Skin of body (tissue), 2 donors: ENCODE data around the gene GTF3C5. TPM values are rescaled to one million over a fixed set of nuclear protein-coding genes. Genes with fewer than 3 reads are reported as not detected.
"Not testable (repeated sequence)": the region's sequence is repeated elsewhere in the genome, so short reads cannot be mapped to it uniquely, and the experiment has no call there.

Source experiments
- DNase-seq: peaks from one replicate; lab custom pipeline; 2025; lab: John Stamatoyannopoulos, UW
- total RNA-seq: library from RNA; depleted of rRNA; stranded (reverse); fragments of >200 nt; gene quantifications from one replicate; pipeline ENCODE4 v1.2.3, GENCODE V29; 2014

Gene GTF3C5
- total RNA-seq, 1 donor from 2014 or later: 25.7 TPM

- DNase-seq: no peak
Observed at GRCh38 chr9:132995879-132996278, 34.9 kb upstream of the GTF3C5 start.

- DNase-seq: no peak
Observed at GRCh38 chr9:132996526-132996925, 34.3 kb upstream of the GTF3C5 start.

- DNase-seq: no peak
Observed at GRCh38 chr9:132997591-132997990, 33.2 kb upstream of the GTF3C5 start.

GRCh38 chr9:132998221-132998620 is 32.6 kb upstream of the GTF3C5 start:
- not testable (repeated sequence) for DNase-seq

GRCh38 chr9:132998831-132999635 is 31.8 kb upstream of the GTF3C5 start:
- DNase-seq: no peak

- DNase-seq: no peak
Observed at GRCh38 chr9:133002147-133003070, 28.4 kb upstream of the GTF3C5 start.

GRCh38 chr9:133003071-133003461 is 27.7 kb upstream of the GTF3C5 start:
- DNase-seq: no peak

- no peak for DNase-seq
Observed at GRCh38 chr9:133003671-133004090, 27.1 kb upstream of the GTF3C5 start.

- no peak for DNase-seq
Observed at GRCh38 chr9:133004091-133004998, 26.5 kb upstream of the GTF3C5 start.

GRCh38 chr9:133004999-133005760 is 25.6 kb upstream of the GTF3C5 start:
- DNase-seq: no peak

GRCh38 chr9:133005957-133006356 is 24.8 kb upstream of the GTF3C5 start:
- no peak for DNase-seq

- no peak for DNase-seq
Observed at GRCh38 chr9:133006731-133007352, 24.0 kb upstream of the GTF3C5 start.

- no peak for DNase-seq
Observed at GRCh38 chr9:133008406-133008805, 22.4 kb upstream of the GTF3C5 start.

GRCh38 chr9:133008824-133009223 is 22.0 kb upstream of the GTF3C5 start:
- DNase-seq: no peak

GRCh38 chr9:133009906-133010582 is 20.8 kb upstream of the GTF3C5 start:
- no peak for DNase-seq

GRCh38 chr9:133014696-133015095 is 16.1 kb upstream of the GTF3C5 start:
- DNase-seq: no peak

- DNase-seq: no peak
Observed at GRCh38 chr9:133023117-133023890, 7.5 kb upstream of the GTF3C5 start.

- DNase-seq: no peak
Observed at GRCh38 chr9:133026426-133026825, 4.4 kb upstream of the GTF3C5 start.

GRCh38 chr9:133027134-133027533 is 3.7 kb upstream of the GTF3C5 start:
- DNase-seq: no peak
